ENCODE results near the gene CADM1.
A peak's percentile ranks its signal among the peaks of the same experiment; 100 is the strongest.

Gene CADM1

GRCh38 chr11:115244758-115245157 lies 259.5 kb downstream of the CADM1 start:
- no peak for DNase-seq (ENCODE audit: low spot score)

GRCh38 chr11:115244296-115244695 lies 259.9 kb downstream of the CADM1 start:
- no peak for DNase-seq (ENCODE audit: low spot score)

DNA sequence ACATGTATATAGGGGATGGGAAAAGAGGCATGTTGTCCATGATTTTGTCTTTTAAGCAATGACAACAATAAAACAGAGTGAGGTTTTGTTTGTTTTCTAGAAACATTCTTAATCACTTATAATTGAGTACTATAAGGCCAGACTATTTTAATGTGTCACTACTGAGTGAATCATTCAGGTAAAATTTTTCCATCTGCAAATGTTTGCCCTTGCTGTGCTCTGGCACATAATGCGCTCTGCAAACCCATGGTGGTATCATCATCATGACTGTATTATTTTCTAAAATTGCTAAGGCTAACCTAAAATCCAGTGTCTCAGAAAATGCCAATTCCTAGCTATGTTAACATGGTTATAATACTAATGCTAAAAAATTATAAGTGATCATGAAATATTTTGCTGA lies 261.2 kb downstream of the CADM1 start:
- no peak for DNase-seq (ENCODE audit: low spot score)

DNA sequence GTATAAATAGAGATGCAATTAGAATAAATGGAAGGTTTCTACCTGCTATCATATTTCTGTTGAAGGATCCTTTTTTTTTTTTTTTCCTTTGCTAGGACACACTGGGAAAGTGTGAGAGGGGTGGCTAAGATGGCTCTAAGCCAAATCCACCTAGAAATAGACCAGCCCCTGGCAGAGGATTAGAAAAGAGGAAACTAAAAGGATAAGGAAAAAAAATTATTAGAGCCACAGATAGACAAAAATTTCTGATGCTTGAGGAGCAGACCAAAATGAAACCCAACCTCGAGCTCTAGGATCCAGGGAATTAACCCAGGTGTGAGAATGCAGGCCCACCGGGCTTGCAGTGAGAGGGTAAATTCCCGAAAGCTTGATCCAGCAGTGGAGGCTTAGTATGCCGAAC lies 262.3 kb downstream of the CADM1 start:
- DNase-seq (ENCODE audit: low spot score), result no peak

GRCh38 chr11:115238791-115239190 lies 265.4 kb downstream of the CADM1 start:
- peak; percentile 16 for DNase-seq (ENCODE audit: low spot score)

GRCh38 chr11:115238086-115238485 lies 266.1 kb downstream of the CADM1 start:
- peak; percentile 42 for DNase-seq (ENCODE audit: low spot score)

DNA sequence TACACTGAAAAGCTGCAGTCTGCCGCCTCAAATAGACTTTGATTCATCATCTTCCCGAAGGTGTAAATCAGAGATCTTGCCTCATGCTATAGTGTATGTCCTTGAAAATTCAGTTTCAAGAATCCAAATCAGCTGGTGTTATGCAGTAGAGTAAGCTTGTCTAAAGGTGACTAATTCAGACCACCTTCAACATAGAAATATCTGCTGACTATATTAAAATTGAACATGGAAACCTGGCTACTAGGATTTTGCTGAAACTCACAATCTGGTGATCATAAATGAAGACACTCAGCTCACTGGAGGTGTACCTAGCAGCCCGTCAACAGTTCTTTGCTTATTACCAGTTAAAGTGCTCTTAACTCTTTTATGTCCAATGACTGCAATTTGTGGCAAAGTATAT lies 266.6 kb downstream of the CADM1 start:
- no peak for DNase-seq (ENCODE audit: low spot score)

GRCh38 chr11:115234794-115235193 lies 269.4 kb downstream of the CADM1 start:
- DNase-seq (ENCODE audit: low spot score), result no peak

GRCh38 chr11:115226556-115226955 lies 277.7 kb downstream of the CADM1 start:
- peak; percentile 8 for DNase-seq (ENCODE audit: low spot score)

DNA sequence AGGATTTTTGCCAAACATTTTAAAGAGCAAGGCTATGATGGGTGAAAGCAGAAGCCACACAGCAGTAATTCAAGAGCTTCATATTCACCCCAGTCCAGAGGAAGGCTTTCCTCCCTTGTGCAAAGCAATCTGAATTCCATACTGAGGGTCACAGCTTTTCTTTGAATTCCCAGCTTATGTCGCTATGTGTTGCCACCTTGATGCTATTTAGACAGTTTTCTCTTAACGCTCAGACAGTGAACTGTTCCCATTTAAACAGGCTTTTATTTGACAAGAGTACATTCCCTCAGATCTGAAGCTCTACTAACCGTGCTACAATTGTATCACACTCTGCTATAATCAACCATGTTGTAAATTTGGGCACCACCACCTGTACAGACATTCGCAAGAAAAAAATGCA lies 279.7 kb downstream of the CADM1 start:
- DNase-seq (ENCODE audit: low spot score), result no peak

- DNase-seq (ENCODE audit: low spot score), result no peak
Measured at GRCh38 chr11:115222863-115223530, 281.2 kb downstream of the CADM1 start.

GRCh38 chr11:115222218-115222862 lies 281.9 kb downstream of the CADM1 start:
- peak; percentile 91 for DNase-seq (ENCODE audit: low spot score)

DNA sequence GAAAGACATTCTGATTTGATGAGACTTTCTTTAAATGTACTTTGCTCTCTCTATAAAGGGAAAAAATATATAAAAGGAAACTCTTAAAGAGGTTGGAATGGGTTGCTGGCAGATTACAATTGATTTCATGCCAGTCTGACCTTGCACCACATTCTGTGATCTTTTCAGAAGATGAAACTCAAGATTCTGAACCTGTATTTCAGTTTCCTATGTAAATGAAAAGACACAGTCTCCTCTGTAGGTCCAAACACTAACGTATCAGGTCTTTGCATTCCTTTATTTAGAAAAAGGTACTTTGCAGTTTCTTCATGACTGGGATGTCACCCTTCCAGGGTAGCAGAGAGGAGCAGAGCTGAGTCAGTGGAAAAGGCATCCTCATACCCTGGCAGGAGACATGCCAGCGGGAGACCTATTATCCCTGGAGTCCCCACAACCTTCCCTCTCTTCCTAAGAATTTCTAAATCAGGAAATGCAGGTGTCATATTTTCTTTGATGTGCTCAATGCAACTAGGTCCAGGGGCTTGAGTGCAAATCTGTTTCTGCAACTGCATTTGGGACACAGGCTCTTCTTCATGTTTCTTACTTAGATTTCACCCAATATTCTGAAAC lies 282.6 kb downstream of the CADM1 start:
- no peak for DNase-seq (ENCODE audit: low spot score)

- DNase-seq (ENCODE audit: low spot score), result no peak
Measured at GRCh38 chr11:115220911-115221310, 283.3 kb downstream of the CADM1 start.

DNA sequence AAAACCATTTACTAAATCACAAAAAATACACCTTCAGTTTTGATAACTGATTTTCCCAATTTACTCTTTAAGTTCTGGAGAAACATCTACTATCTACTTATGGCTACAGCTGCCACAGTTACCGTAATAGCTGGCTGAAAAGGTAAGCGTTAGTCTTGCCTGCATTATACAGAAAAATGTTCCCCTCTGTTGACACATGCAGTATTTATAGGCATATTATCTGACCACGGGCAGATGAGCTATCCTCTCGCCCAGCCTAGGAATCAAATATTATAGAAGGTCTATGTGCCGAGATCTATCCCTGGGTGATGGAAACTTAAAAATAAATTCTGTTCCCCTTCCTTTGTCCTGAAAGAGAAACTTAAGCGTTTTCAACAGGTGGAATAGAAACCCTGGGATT lies 283.8 kb downstream of the CADM1 start:
- DNase-seq (ENCODE audit: low spot score), result no peak

GRCh38 chr11:115219376-115219775 lies 284.8 kb downstream of the CADM1 start:
- DNase-seq (ENCODE audit: low spot score), result no peak

- no peak for DNase-seq (ENCODE audit: low spot score)
Measured at GRCh38 chr11:115217726-115218311, 286.4 kb downstream of the CADM1 start.

GRCh38 chr11:115215694-115216617 lies 288.3 kb downstream of the CADM1 start:
- no peak for DNase-seq (ENCODE audit: low spot score)

GRCh38 chr11:115214644-115215234 lies 289.5 kb downstream of the CADM1 start:
- no peak for DNase-seq (ENCODE audit: low spot score)

DNA sequence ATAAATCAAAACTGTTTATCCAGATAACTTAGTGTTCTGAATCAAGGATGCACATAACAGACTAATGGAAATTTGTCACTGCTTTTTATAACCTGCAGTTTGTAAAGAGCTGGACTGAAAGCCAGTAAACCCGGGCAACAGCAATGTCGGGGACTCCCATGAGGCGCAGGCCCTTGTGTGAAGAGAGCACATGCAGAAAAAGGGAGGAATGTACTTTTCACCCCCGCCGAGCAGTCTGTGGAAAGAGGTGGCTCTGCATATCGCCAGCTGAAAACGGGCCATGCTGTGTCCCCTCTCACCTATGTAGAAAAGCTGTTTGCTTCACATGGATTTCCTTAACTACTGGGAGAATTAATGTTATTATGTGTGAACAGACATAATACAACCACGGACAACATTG lies 291.2 kb downstream of the CADM1 start:
- no peak for DNase-seq (ENCODE audit: low spot score)

DNA sequence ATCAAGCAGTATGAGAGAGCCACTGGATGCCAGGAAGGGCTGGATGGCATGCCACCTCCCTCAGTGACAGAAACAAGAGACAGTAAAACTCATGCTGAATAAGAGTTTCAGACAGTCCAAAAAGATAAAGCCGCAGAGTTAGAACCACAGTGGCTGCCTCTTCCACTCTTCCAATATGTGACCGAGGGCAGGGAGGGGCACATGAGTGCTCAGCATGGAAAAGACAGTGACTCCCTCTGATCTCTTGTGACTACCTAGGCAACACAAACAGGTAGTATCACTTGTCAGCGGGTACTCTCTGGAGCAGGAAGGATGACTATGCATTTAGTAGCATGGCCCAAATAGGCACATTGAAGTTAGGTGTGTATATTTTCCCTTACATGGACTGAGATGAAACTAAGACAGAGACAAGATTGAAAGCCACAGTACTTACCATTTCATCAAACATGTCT lies 295.4 kb downstream of the CADM1 start:
- no peak for DNase-seq (ENCODE audit: low spot score)

DNA sequence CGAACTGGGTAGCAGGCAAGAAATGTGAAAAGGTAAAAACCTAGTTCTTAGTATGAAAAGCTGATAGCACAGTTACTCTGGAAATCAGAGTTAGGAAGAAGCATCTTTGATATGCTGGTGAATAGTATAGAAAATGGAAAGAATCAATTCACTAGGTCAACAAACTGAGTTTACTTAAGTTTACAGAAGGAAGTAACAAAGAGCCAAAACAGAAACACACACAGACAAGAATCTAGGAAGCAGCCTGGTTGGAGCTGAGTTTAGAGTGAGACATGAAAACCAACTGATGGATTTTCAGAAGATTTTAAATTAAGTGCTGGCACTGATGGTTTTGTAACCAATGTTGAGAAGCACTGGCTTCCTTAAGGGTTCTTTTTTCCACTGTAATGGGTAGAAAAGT lies 296.3 kb downstream of the CADM1 start:
- DNase-seq (ENCODE audit: low spot score), result no peak

Data from SW480 (cell line).